Glutamatergic neuron (in vitro differentiated cells): Measurements from ENCODE around the gene PCDHA2. TPM values are rescaled to one million over a fixed set of nuclear protein-coding genes. Genes with fewer than 3 reads are reported as not detected.
A peak's percentile ranks its signal among the peaks of the same experiment; 100 is the strongest.

ENCODE experiments used
- DNase-seq: peaks from one replicate; pipeline ENCODE4 v3.0.0; 2022
- H3K27ac Mint-ChIP-seq: one replicate; pipeline ENCODE4 v1.8.0; 2020; ENCODE audit warnings: mild to moderate bottlenecking, mixed read lengths, inconsistent platforms; ENCODE audit not compliant: unreplicated experiment
- H3K27me3 Mint-ChIP-seq: one replicate; pipeline ENCODE4 v1.8.0; 2020; ENCODE audit warnings: mild to moderate bottlenecking, moderate library complexity, mixed read lengths, inconsistent platforms; ENCODE audit not compliant: unreplicated experiment
- H3K36me3 Mint-ChIP-seq: one replicate; pipeline ENCODE4 v1.8.0; 2020; ENCODE audit warnings: mild to moderate bottlenecking, mixed read lengths, inconsistent platforms; ENCODE audit not compliant: unreplicated experiment
- H3K4me1 Mint-ChIP-seq: one replicate; pipeline ENCODE4 v1.8.0; 2020; ENCODE audit warnings: mild to moderate bottlenecking, low read depth, mixed read lengths, inconsistent platforms; ENCODE audit not compliant: unreplicated experiment
- H3K4me3 Mint-ChIP-seq: one replicate; pipeline ENCODE4 v1.8.0; 2020; ENCODE audit warnings: mild to moderate bottlenecking, mixed read lengths, inconsistent platforms; ENCODE audit not compliant: unreplicated experiment
- H3K9me3 Mint-ChIP-seq: one replicate; pipeline ENCODE4 v1.8.0; 2020; ENCODE audit warnings: mild to moderate bottlenecking, moderate library complexity, mixed read lengths, inconsistent platforms; ENCODE audit not compliant: unreplicated experiment
- long read RNA-seq: library from polyadenylated mRNA; unstranded; transcript quantifications from one replicate; pipeline ENCODE4 v2.0.0, GENCODE V29; 2020; ENCODE audit not compliant: unreplicated experiment
- total RNA-seq: library from RNA; stranded (reverse); fragmentation: NEBNext Ultra II Directional; extraction: Animal tissue kit (Norgen Biotek cat#: 25700); gene quantifications from one replicate; pipeline ENCODE4 v1.2.1, GENCODE V29; 2021; ENCODE audit not compliant: unreplicated experiment
- TF ChIP-seq, protein P1 (sequence below): fragments of 200-600 bp; sonication (generic); IDR thresholded peaks from one replicate; pipeline ENCODE4 v1.5.0; 2021; ENCODE audit not compliant: partially characterized antibody, unreplicated experiment

Gene PCDHA2
- 20.9 TPM for total RNA-seq
- long read RNA-seq, partial matches to known transcripts = 0 of 1 reads
- long read RNA-seq, other reads (novel, unspliced or antisense) = 1 of 1 reads

DNA sequence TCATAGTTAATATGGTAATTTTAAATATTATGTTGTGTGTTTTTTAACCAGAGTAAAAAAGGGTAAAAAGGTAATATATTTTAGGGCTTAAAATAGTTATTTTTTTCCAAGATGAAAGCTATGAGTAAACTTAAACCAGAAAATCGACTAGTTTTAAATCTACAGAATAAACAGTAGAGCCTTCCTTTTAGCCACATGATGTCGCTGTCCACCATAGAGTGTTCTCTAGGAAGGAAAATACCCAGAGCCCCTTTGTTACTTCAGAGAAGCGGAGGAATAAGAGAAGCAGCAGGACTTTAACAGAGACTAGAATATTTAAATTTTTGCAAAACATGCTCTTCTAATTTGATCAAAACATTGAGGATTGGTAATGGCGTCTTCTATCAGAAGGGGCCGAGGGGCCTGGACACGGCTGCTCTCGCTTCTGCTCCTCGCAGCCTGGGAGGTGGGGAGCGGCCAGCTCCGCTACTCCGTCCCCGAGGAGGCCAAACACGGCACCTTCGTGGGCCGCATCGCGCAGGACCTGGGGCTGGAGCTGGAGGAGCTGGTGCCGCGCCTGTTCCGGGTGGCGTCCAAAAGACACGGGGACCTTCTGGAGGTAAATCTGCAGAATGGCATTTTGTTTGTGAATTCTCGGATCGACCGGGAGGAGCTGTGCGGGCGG lies at the start of gene PCDHA2:
Gene PCDHA2 (plus strand): TSS at position 258 of the 664 bp plus-strand sequence.
- peak within 1 kb of the TSS; percentile 93 for H3K4me3 Mint-ChIP-seq
- H3K27me3 Mint-ChIP-seq = no peaks in the 10 kb centered on the region
- H3K36me3 Mint-ChIP-seq = peaks cover 24% of the 10 kb centered on the region
- H3K27ac Mint-ChIP-seq = peak within 1 kb of the TSS; percentile 97
- H3K4me1 Mint-ChIP-seq = no peaks in the 10 kb centered on the region
- DNase-seq = no peak
- TF ChIP-seq, protein P1, sequence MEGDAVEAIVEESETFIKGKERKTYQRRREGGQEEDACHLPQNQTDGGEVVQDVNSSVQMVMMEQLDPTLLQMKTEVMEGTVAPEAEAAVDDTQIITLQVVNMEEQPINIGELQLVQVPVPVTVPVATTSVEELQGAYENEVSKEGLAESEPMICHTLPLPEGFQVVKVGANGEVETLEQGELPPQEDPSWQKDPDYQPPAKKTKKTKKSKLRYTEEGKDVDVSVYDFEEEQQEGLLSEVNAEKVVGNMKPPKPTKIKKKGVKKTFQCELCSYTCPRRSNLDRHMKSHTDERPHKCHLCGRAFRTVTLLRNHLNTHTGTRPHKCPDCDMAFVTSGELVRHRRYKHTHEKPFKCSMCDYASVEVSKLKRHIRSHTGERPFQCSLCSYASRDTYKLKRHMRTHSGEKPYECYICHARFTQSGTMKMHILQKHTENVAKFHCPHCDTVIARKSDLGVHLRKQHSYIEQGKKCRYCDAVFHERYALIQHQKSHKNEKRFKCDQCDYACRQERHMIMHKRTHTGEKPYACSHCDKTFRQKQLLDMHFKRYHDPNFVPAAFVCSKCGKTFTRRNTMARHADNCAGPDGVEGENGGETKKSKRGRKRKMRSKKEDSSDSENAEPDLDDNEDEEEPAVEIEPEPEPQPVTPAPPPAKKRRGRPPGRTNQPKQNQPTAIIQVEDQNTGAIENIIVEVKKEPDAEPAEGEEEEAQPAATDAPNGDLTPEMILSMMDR = no peak
- H3K9me3 Mint-ChIP-seq = peaks cover 17% of the 10 kb centered on the region

DNA sequence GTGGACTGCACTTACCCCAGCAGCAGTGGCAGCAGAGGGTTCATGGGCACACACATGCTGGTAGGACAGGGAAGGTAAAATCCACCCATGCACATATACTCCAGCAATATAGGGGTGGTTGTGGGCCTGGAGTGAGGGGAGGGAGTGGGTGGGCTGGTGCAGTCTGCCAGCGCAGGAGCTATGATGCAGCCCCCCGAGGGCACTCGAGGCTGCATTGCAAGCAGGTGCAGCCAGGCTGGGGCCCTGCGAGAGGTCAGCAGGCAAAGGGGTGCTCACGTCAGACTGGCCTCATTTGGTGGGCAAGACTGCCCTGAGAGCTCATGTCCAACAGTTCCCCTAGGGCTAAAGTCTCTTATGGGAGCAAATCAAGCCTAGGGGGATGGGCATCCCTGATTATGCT lies 41.1 kb upstream of the PCDHA2 start:
- Mint-ChIP-seq H3K27ac (no peak overlapping the region), H3K4me3 (no peak overlapping the region), H3K4me1 (no peaks in the 10 kb centered on the region), H3K36me3 (peaks cover 11% of the 10 kb centered on the region), H3K27me3 (no peaks in the 10 kb centered on the region), H3K9me3 (peaks cover 6% of the 10 kb centered on the region)
- DNase-seq = no peak
- TF ChIP-seq, protein P1 = no peak

DNA sequence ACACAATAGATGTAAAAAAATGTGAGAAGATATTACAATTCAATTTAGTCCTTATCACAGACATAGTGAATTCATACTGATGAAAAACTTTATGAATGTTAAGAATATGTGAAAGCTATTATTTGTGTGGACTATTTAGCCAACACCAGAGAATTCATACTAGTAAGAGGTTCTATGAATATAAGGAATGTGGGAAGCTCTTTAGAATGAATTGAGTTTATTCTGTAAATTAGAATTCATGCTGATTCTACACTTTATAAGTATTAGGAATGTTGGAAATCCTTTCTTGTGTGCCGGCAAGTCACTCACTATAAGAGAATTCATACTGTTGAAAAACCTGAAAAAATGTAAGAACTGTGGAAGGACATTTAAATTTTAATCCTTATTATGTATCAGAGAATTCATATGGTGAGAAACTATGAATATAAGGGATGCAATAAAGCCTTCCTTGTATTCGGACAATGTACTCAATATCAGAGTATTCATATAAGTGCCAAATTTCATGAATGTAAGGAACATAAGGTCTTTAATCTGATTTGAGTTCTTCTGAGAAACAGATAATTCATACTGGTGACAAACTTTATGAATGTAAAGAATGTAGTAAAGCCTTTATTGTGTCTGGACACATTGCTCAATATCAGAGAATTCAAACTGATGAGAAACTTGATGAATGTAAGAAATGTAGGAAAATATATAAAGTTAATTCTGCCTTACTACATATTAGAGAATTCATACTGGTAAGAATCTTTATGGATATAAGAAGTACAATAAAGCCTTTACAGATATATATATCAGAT lies 30.3 kb upstream of the PCDHA2 start:
- Mint-ChIP-seq H3K9me3 (peaks cover 10% of the 10 kb centered on the region), H3K27me3 (no peaks in the 10 kb centered on the region), H3K4me1 (no peaks in the 10 kb centered on the region), H3K4me3 (no peak overlapping the region), H3K36me3 (peaks cover 7% of the 10 kb centered on the region), H3K27ac (no peak overlapping the region)
- no peak for DNase-seq
- TF ChIP-seq, protein P1 = no peak

- Mint-ChIP-seq H3K27me3 (no peaks in the 10 kb centered on the region), H3K9me3 (peaks cover 7% of the 10 kb centered on the region), H3K4me3 (no peak overlapping the region), H3K36me3 (peaks cover 13% of the 10 kb centered on the region), H3K27ac (no peak overlapping the region), H3K4me1 (no peaks in the 10 kb centered on the region)
- DNase-seq = no peak
- TF ChIP-seq, protein P1 = no peak
Observed at GRCh38 chr5:140767444-140767843, 27.2 kb upstream of the PCDHA2 start.

- H3K27me3 Mint-ChIP-seq = peaks cover 2% of the 10 kb centered on the region
- TF ChIP-seq, protein P1 = no peak
- H3K36me3 Mint-ChIP-seq = peaks cover 48% of the 10 kb centered on the region
- H3K4me1 Mint-ChIP-seq = no peaks in the 10 kb centered on the region
- H3K9me3 Mint-ChIP-seq = peaks cover 12% of the 10 kb centered on the region
- no peak overlapping the region for H3K27ac Mint-ChIP-seq
- H3K4me3 Mint-ChIP-seq = no peak overlapping the region
- no peak for DNase-seq
Observed at GRCh38 chr5:140780512-140780911, 14.1 kb upstream of the PCDHA2 start.
